ENCODE data around the gene SLPI. TPM values are rescaled to one million over a fixed set of nuclear protein-coding genes. Genes with fewer than 3 reads are reported as not detected.

Gene SLPI
- total and polyA plus RNA-seq, 10 of the 15 experiments (the other 5 are each of a cell fraction or from before 2014, with no cell fraction given): 0.56 to 1.4 TPM; not detected in 8

- TF ChIP-seq USF2 (IDR thresholded peaks at IDR 0.05; ENCODE audit: borderline replicate concordance, low read depth, low read length): no peak
Measured at GRCh38 chr20:45263556-45264266, 9.3 kb upstream of the SLPI start (continued).

GRCh38 chr20:45258664-45259063, 4.3 kb upstream of the SLPI start:
- peaks cover 1 to 3% of the 10 kb centered on the region in 2 experiments for H3K27me3 ChIP-seq (replicated peaks in 1 of 2; ENCODE audit: control insufficient read depth in 2 of 2, insufficient read depth in 2 of 2, low read length in 1 of 2)
- H3K4me2 ChIP-seq (ENCODE audit: control insufficient read depth, insufficient read depth): no peak overlapping the region
- RAD21 ChIA-PET (ENCODE audit: unreplicated experiment): no interaction called here
- DNase-seq (ENCODE audit: low read depth, low spot score) (no peak), ATAC-seq (no peak), FAIRE-seq (no peak)
- H3K27ac ChIP-seq (ENCODE audit: control insufficient read depth, insufficient read depth): no peak overlapping the region
- H3K4me1 ChIP-seq (ENCODE audit: control insufficient read depth, insufficient read depth, low read length): peaks cover 4% of the 10 kb centered on the region
- no peaks in the 10 kb centered on the region for H4K20me1 ChIP-seq (ENCODE audit: control insufficient read depth, insufficient read depth)
- SMC1A ChIA-PET (ENCODE audit: uncharacterized antibody, unreplicated experiment): no interaction called here
- BruUV-seq (replicated peaks): no TSS peak
- no peak overlapping the region for H3K4me3 ChIP-seq
- no peak overlapping the region for H2AFZ ChIP-seq (ENCODE audit: control insufficient read depth, low read depth, low read length)
- H3K36me3 ChIP-seq (ENCODE audit: control insufficient read depth in 2 of 2, insufficient read depth in 2 of 2, low read length in 1 of 2): no peaks in the 10 kb centered on the region
- CTCF ChIA-PET: interaction anchor here (0.6 to 1.2 kb wide), 3 partner anchors 10 to 1612 kb away, joined by 3 read pairs; no protein-coding TSS in a partner anchor
- intact Hi-C loops (cut with micrococcal nuclease; ENCODE audit: unreplicated experiment): no loop called here
- H3K9me3 ChIP-seq (replicated peaks; ENCODE audit: control insufficient read depth, insufficient read depth, low read length): no peaks in the 10 kb centered on the region
- in situ Hi-C loops (cut with MboI): no loop called here
- H3K79me2 ChIP-seq (ENCODE audit: control insufficient read depth, insufficient read depth, low read length): no peaks in the 10 kb centered on the region
- H3K9ac ChIP-seq (ENCODE audit: control insufficient read depth, insufficient read depth, low read length): no peak overlapping the region
- WGBS (ENCODE audit: insufficient coverage, insufficient replicate concordance, low lambda C conversion rate, missing lambda C conversion rate): 0% methylated on average over 2 of the region's 2 CpGs
- POLR2A ChIA-PET: no interaction called here
- TF ChIP-seq HDAC6 (IDR thresholded peaks at IDR 0.05; ENCODE audit: unreplicated experiment) (no peak), SREBF2 (IDR thresholded peaks at IDR 0.05; ENCODE audit: low read length) (no peak), PAX8 (IDR thresholded peaks at IDR 0.05) (no peak), E2F8 (IDR thresholded peaks at IDR 0.05; ENCODE audit: low read depth, partially characterized antibody) (no peak), ASH2L (IDR thresholded peaks at IDR 0.05; ENCODE audit: borderline replicate concordance, low read depth) (no peak), YBX1 (IDR thresholded peaks at IDR 0.05) (no peak), CEBPZ (IDR thresholded peaks at IDR 0.05; ENCODE audit: low read depth, low read length) (no peak), ZBTB33 (IDR thresholded peaks at IDR 0.05) (no peak), SMARCA5 (IDR thresholded peaks at IDR 0.05) (no peak), USF2 (IDR thresholded peaks at IDR 0.05; ENCODE audit: borderline replicate concordance, low read depth, low read length) (no peak)
